Liver (tissue), 9 donors: ENCODE measurements around the gene TSPAN18. TPM values are rescaled to one million over a fixed set of nuclear protein-coding genes. Genes with fewer than 3 reads are reported as not detected.

ENCODE experiments used
- DNase-seq: peaks from one replicate; pipeline ENCODE4 v3.0.0-alpha.2; 2017; ENCODE audit warnings: low spot score
- H3K27ac ChIP-seq, 2 donors: one replicate each; pipeline ENCODE4 v1.7.0; 2013; ENCODE audit warnings: inconsistent platforms in 2 of 2, low read length in 2 of 2, control low read depth in 1 of 2, low read depth in 1 of 2, mild to moderate bottlenecking in 1 of 2
- H3K27me3 ChIP-seq, 4 donors: one replicate each; pipeline versions ENCODE4 v1.6.1 to v1.7.0; 2013; ENCODE audit warnings: low read length in 3 of 4, inconsistent platforms in 1 of 4, mild to moderate bottlenecking in 1 of 4, moderate library complexity in 1 of 4; ENCODE audit not compliant: control insufficient read depth in 4 of 4, insufficient read depth in 4 of 4
- H3K36me3 ChIP-seq, 4 donors: one replicate each; pipeline versions ENCODE4 v1.6.1 to v1.7.0; 2013; ENCODE audit warnings: low read length in 3 of 4, mild to moderate bottlenecking in 3 of 4, low read depth in 1 of 4, moderate library complexity in 1 of 4; ENCODE audit not compliant: control insufficient read depth in 4 of 4, insufficient read depth in 3 of 4
- H3K4me1 ChIP-seq, 4 donors: one replicate each; pipeline versions ENCODE4 v1.6.1 to v1.7.0; 2013; ENCODE audit warnings: low read length in 3 of 4, mild to moderate bottlenecking in 3 of 4, moderate library complexity in 1 of 4; ENCODE audit not compliant: control insufficient read depth in 4 of 4, insufficient read depth in 4 of 4
- H3K4me3 ChIP-seq, 3 donors: one replicate each; pipeline versions ENCODE4 v1.6.1 to v1.7.0; 2013; ENCODE audit warnings: low read length in 3 of 3, control low read depth in 1 of 3, low read depth in 1 of 3, mild to moderate bottlenecking in 1 of 3
- H3K9ac ChIP-seq, 2 donors: one replicate each; pipeline ENCODE4 v1.7.0; 2013; ENCODE audit warnings: low read length in 2 of 2, mild to moderate bottlenecking in 2 of 2, moderate library complexity in 2 of 2, control low read depth in 1 of 2, low read depth in 1 of 2
- H3K9me3 ChIP-seq, 4 donors: one replicate each; pipeline versions ENCODE4 v1.6.1 to v1.7.0; 2013; ENCODE audit warnings: low read length in 3 of 4; ENCODE audit not compliant: control insufficient read depth in 4 of 4
- CTCF ChIP-seq: fragments of 150-350 bp; IDR thresholded peaks from 2 replicates; pipeline ENCODE4 v1.5.1; 2017; ENCODE audit warnings: improper control_type of control experiment, low read depth, low read length; ENCODE audit not compliant: missing input control
- EGR1 ChIP-seq, 2 donors: IDR thresholded peaks; 2 replicates each; pipeline ENCODE4 v1.6.1; 2016 to 2018; ENCODE audit warnings: antibody characterized with exemption in 2 of 2, low read depth in 2 of 2
- FOXA1 ChIP-seq: IDR thresholded peaks from 2 replicates; pipeline ENCODE4 v1.6.1; 2016; ENCODE audit warnings: antibody characterized with exemption
- GABPA ChIP-seq, 2 donors: IDR thresholded peaks in 1 of 2; conservative IDR thresholded peaks in 1 of 2; 2 replicates each; pipeline ENCODE4 v1.6.1; 2016; ENCODE audit warnings: antibody characterized with exemption in 2 of 2, mild to moderate bottlenecking in 1 of 2, moderate library complexity in 1 of 2
- HNF4G ChIP-seq: IDR thresholded peaks from 2 replicates; pipeline ENCODE4 v1.6.1; 2016; ENCODE audit warnings: antibody characterized with exemption
- JUND ChIP-seq, 2 donors: IDR thresholded peaks; 2 replicates each; pipeline ENCODE4 v1.6.1; 2016; ENCODE audit warnings: antibody characterized with exemption in 2 of 2
- NR2F2 ChIP-seq: IDR thresholded peaks from 2 replicates; pipeline ENCODE4 v1.6.1; 2016; ENCODE audit warnings: antibody characterized with exemption
- RAD21 ChIP-seq, 2 donors: IDR thresholded peaks; 2 replicates each; pipeline ENCODE4 v1.6.1; 2016; ENCODE audit warnings: antibody characterized with exemption in 2 of 2, mild to moderate bottlenecking in 2 of 2
- REST ChIP-seq: IDR thresholded peaks from 2 replicates; pipeline ENCODE4 v1.6.1; 2016; ENCODE audit warnings: antibody characterized with exemption, mild to moderate bottlenecking
- RXRA ChIP-seq, 2 donors: IDR thresholded peaks; 2 replicates each; pipeline ENCODE4 v1.6.1; 2017 to 2018; ENCODE audit warnings: antibody characterized with exemption in 2 of 2, mild to moderate bottlenecking in 1 of 2
- SP1 ChIP-seq: IDR thresholded peaks from 2 replicates; pipeline ENCODE4 v1.6.1; 2018; ENCODE audit warnings: antibody characterized with exemption, mild to moderate bottlenecking
- TAF1 ChIP-seq: conservative IDR thresholded peaks from 2 replicates; pipeline ENCODE4 v1.6.1; 2016; ENCODE audit warnings: antibody characterized with exemption, mild to moderate bottlenecking
- YY1 ChIP-seq: IDR thresholded peaks from 2 replicates; pipeline ENCODE4 v1.6.1; 2016; ENCODE audit warnings: antibody characterized with exemption, mild to moderate bottlenecking
- WGBS: extraction: QIAGEN DNeasy Blood & Tissue Kit; methylation state at CpG from one replicate; pipeline ENCODE4 v1.1.7; 2013; 5-methylcytosine and 5-hydroxymethylcytosine counted together
- polyA plus RNA-seq, 2 donors: library from polyadenylated mRNA; stranded (reverse) in 1 of 2; unstranded in 1 of 2; fragments of 200-250 nt in 1 of 2; fragments of >200 nt in 1 of 2; fragmentation: Nextera tagmentation in 1 of 2; extraction: Ambion mirVana in 1 of 2; gene quantifications; one replicate each; pipeline versions ENCODE4 v1.2.1 to v1.2.3, GENCODE V29; 2013 to 2015
- total RNA-seq, 2 donors: library from RNA; depleted of rRNA; stranded (reverse); fragments of >200 nt; gene quantifications; one replicate each; pipeline ENCODE4 v1.2.3, GENCODE V29; 2014
- TF ChIP-seq, protein P1 (sequence below): IDR thresholded peaks from 2 replicates; pipeline ENCODE4 v1.6.1; 2016; ENCODE audit warnings: antibody characterized with exemption
- TF ChIP-seq, protein P2 (sequence below): IDR thresholded peaks from 2 replicates; pipeline ENCODE4 v1.6.1; 2016; ENCODE audit warnings: antibody characterized with exemption
- TF ChIP-seq, protein P3 (sequence below): IDR thresholded peaks from 2 replicates; pipeline ENCODE4 v1.6.1; 2016; ENCODE audit warnings: antibody characterized with exemption
- donor health status: healthy.
- donor health status: healthy.
- donor health status: healthy.
- donor health status: healthy.
- donor health status: healthy.

Gene TSPAN18
- total and polyA plus RNA-seq, 4 donors = 1.2 to 5.0 (median 2.8) TPM

DNA sequence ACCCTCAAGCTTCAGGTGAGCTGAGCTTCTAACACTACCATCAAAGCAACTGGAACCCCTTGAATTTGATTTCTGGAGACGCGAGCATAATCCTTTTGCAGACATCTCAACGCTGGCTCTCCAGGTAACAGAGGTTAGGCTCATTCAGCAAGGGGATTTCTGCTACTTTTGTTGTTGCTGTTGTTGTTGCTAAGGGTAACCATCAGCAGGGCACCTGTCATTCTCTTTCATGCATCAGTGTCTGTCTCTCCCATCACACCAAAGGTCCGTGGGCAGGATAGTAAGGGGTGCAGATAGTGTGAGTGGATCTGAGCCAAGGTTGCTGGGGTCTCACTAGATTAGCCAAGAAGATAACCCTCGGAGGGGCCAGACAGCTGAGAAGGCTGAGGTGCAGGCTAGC is 133.6 kb downstream of the TSPAN18 start:
- H3K9ac ChIP-seq = no peak overlapping the region
- TF ChIP-seq YY1 (no peak), GABPA (IDR thresholded peaks at IDR 0.05 in 1 of 2, conservative IDR thresholded peaks at IDR 0.05 in 1 of 2) (no peak), CTCF (no peak), NR2F2 (no peak), FOXA1 (no peak), HNF4G (no peak), SP1 (no peak), JUND (IDR thresholded peaks at IDR 0.05) (no peak), EGR1 (IDR thresholded peaks at IDR 0.05; ENCODE audit: low read depth in 2 of 2) (no peak), RAD21 (IDR thresholded peaks at IDR 0.05) (no peak), REST (no peak), TAF1 (no peak), RXRA (IDR thresholded peaks at IDR 0.05) (no peak)
- TF ChIP-seq, protein P1, sequence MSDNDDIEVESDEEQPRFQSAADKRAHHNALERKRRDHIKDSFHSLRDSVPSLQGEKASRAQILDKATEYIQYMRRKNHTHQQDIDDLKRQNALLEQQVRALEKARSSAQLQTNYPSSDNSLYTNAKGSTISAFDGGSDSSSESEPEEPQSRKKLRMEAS = no peak
- TF ChIP-seq, protein P2, sequence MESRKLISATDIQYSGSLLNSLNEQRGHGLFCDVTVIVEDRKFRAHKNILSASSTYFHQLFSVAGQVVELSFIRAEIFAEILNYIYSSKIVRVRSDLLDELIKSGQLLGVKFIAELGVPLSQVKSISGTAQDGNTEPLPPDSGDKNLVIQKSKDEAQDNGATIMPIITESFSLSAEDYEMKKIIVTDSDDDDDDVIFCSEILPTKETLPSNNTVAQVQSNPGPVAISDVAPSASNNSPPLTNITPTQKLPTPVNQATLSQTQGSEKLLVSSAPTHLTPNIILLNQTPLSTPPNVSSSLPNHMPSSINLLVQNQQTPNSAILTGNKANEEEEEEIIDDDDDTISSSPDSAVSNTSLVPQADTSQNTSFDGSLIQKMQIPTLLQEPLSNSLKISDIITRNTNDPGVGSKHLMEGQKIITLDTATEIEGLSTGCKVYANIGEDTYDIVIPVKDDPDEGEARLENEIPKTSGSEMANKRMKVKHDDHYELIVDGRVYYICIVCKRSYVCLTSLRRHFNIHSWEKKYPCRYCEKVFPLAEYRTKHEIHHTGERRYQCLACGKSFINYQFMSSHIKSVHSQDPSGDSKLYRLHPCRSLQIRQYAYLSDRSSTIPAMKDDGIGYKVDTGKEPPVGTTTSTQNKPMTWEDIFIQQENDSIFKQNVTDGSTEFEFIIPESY = no peak
- TF ChIP-seq, protein P3, sequence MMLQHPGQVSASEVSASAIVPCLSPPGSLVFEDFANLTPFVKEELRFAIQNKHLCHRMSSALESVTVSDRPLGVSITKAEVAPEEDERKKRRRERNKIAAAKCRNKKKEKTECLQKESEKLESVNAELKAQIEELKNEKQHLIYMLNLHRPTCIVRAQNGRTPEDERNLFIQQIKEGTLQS = no peak
- no peaks in the 10 kb centered on the region for H3K9me3 ChIP-seq
- H3K27me3 ChIP-seq = no peaks in the 10 kb centered on the region
- H3K36me3 ChIP-seq = no peaks in the 10 kb centered on the region
- H3K27ac ChIP-seq = no peak overlapping the region
- WGBS = 87% methylated on average over 5 of the region's 5 CpGs
- no peak for DNase-seq
- H3K4me1 ChIP-seq = no peaks in the 10 kb centered on the region
- no peak overlapping the region for H3K4me3 ChIP-seq
